ENCODE results near the gene PLIN5.

DNA sequence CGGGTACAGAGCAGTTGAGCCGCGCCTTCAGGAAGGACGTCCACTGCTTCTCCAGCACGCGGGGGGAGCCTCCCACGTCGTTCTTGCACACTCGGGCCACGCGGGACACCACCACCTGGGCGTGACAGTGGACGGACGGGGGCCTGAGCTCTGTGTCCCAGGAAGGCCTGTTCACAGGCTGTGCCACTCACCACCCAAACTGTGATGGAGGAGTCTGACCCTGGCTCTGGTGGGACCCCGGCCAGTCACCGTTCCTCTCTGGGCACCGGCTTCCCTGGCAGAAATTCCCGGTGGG is 17.4 kb upstream of the PLIN5 start:
- no peak for TF ChIP-seq EP300 (IDR thresholded peaks at IDR 0.05)
- TF ChIP-seq, protein P1, sequence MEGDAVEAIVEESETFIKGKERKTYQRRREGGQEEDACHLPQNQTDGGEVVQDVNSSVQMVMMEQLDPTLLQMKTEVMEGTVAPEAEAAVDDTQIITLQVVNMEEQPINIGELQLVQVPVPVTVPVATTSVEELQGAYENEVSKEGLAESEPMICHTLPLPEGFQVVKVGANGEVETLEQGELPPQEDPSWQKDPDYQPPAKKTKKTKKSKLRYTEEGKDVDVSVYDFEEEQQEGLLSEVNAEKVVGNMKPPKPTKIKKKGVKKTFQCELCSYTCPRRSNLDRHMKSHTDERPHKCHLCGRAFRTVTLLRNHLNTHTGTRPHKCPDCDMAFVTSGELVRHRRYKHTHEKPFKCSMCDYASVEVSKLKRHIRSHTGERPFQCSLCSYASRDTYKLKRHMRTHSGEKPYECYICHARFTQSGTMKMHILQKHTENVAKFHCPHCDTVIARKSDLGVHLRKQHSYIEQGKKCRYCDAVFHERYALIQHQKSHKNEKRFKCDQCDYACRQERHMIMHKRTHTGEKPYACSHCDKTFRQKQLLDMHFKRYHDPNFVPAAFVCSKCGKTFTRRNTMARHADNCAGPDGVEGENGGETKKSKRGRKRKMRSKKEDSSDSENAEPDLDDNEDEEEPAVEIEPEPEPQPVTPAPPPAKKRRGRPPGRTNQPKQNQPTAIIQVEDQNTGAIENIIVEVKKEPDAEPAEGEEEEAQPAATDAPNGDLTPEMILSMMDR (IDR thresholded peaks at IDR 0.05), result no peak
